Endothelial cell of umbilical vein (primary cell): Measurements from ENCODE around the gene USP49. TPM values are rescaled to one million over a fixed set of nuclear protein-coding genes. Genes with fewer than 3 reads are reported as not detected.

Source experiments
- BruUV-seq: library from RNA; stranded (reverse); fragments of 400-500 nt; replicated peaks from 2 replicates; lab custom pipeline; 2021; lab: Mats Ljungman, UMichigan
- CTCF ChIA-PET: fragments of 300-600, 350-600 bp; sonication (Branson Sonifier 250); formaldehyde crosslinking; loops from one replicate; lab custom pipeline; 2021; ENCODE audit warnings: antibody characterized with exemption, inconsistent platforms; lab: Charles Lee
- POLR2A ChIA-PET: fragments of 300-600, 350-600 bp; sonication (Branson Sonifier 250); formaldehyde crosslinking; loops from one replicate; lab custom pipeline; 2021; ENCODE audit warnings: antibody characterized with exemption, inconsistent platforms; lab: Charles Lee
- DNase-seq: peaks from one replicate; pipeline ENCODE4 v3.0.0-alpha.2; 2011; ENCODE audit warnings: low read depth, low spot score
- FAIRE-seq: peaks from 2 replicates; lab custom pipeline; 2011; peaks lifted over from hg19 to GRCh38; lab: Jason Lieb, UNC
- H2AFZ ChIP-seq: 2 replicates; pipeline ENCODE4 v1.6.0; 2012; ENCODE audit warnings: low read depth, low read length, control low read depth, inconsistent platforms
- H3K27ac ChIP-seq: 2 replicates; pipeline ENCODE4 v1.5.1; 2011; ENCODE audit warnings: low read depth, mild to moderate bottlenecking, control low read depth, low read length, moderate library complexity; ENCODE audit not compliant: insufficient read depth
- H3K27me3 ChIP-seq, 2 experiments: 2 replicates each; pipeline versions ENCODE4 v1.6.0 to v1.6.1; 2011; ENCODE audit warnings: low read length in 2 of 2, mixed read lengths in 1 of 2; ENCODE audit not compliant: control insufficient read depth in 2 of 2, insufficient read depth in 2 of 2
- H3K36me3 ChIP-seq, 2 experiments: 2 replicates in 1 of 2; 3 replicates in 1 of 2; pipeline ENCODE4 v1.5.1; 2011; ENCODE audit warnings: low read length in 2 of 2, mild to moderate bottlenecking in 1 of 2, moderate library complexity in 1 of 2; ENCODE audit not compliant: control insufficient read depth in 2 of 2, insufficient read depth in 2 of 2; ENCODE audit errors: extremely low read depth in 1 of 2
- H3K4me1 ChIP-seq: 3 replicates; pipeline ENCODE4 v1.5.1; 2011; ENCODE audit warnings: mild to moderate bottlenecking, low read length; ENCODE audit not compliant: control insufficient read depth, insufficient read depth; ENCODE audit errors: extremely low read depth
- H3K4me2 ChIP-seq: 2 replicates; pipeline ENCODE4 v1.6.1; 2011; ENCODE audit warnings: low read length, control low read depth, mixed read lengths; ENCODE audit not compliant: insufficient read depth
- H3K4me3 ChIP-seq, 3 experiments: fragments of 200-600 bp in 1 of 3; sonication (generic), shearing (Covaris generic) in 1 of 3; replicated peaks in 1 of 3; 2 replicates each; pipeline ENCODE4 v1.5.1; 2011 to 2016; ENCODE audit warnings: control low read depth in 3 of 3, low read length in 3 of 3, mild to moderate bottlenecking in 2 of 3, inconsistent platforms in 1 of 3, low read depth in 1 of 3, moderate library complexity in 1 of 3; ENCODE audit not compliant: insufficient read depth in 1 of 3
- H3K79me2 ChIP-seq: 2 replicates; pipeline ENCODE4 v1.6.0; 2012; ENCODE audit warnings: low read length, inconsistent platforms; ENCODE audit not compliant: control insufficient read depth, insufficient read depth
- H3K9ac ChIP-seq: replicated peaks from 2 replicates; pipeline ENCODE3; 2011; ENCODE audit warnings: low read length, control low read depth; ENCODE audit not compliant: insufficient read depth; ENCODE audit errors: extremely low read depth
- H3K9me1 ChIP-seq: replicated peaks from 3 replicates; pipeline ENCODE4 v1.6.0; 2011; ENCODE audit warnings: mild to moderate bottlenecking, low read length; ENCODE audit not compliant: control insufficient read depth, insufficient read depth; ENCODE audit errors: extremely low read depth
- H3K9me3 ChIP-seq: replicated peaks from 2 replicates; pipeline ENCODE4 v1.5.1; 2012; ENCODE audit warnings: low read length, inconsistent platforms; ENCODE audit not compliant: control insufficient read depth, insufficient read depth
- H4K20me1 ChIP-seq: replicated peaks from 2 replicates; pipeline ENCODE3; 2011; ENCODE audit warnings: mild to moderate bottlenecking, low read length; ENCODE audit not compliant: control insufficient read depth, insufficient read depth; ENCODE audit errors: extremely low read depth
- EZH2 ChIP-seq: IDR thresholded peaks from 2 replicates; pipeline ENCODE4 v1.6.1; 2012; ENCODE audit warnings: borderline replicate concordance, low read depth, mild to moderate bottlenecking, moderate library complexity, low read length, inconsistent platforms; ENCODE audit not compliant: severe bottlenecking
- FOS ChIP-seq: IDR thresholded peaks from 2 replicates; pipeline ENCODE4 v1.6.1; 2011; ENCODE audit warnings: mild to moderate bottlenecking, low read length, moderate library complexity, borderline replicate concordance; ENCODE audit not compliant: insufficient read depth
- GATA2 ChIP-seq: IDR thresholded peaks from 2 replicates; pipeline ENCODE4 v1.7.0; 2011; ENCODE audit warnings: low read depth, mild to moderate bottlenecking, moderate library complexity, mixed read lengths, low read length; ENCODE audit not compliant: insufficient read length, insufficient read depth
- JUN ChIP-seq: IDR thresholded peaks from 2 replicates; pipeline ENCODE4 v1.6.1; 2011; ENCODE audit warnings: borderline replicate concordance, low read depth; ENCODE audit not compliant: insufficient read length, insufficient read depth
- MYC ChIP-seq: IDR thresholded peaks from one replicate; pipeline ENCODE4 v1.6.1; 2011; ENCODE audit warnings: mild to moderate bottlenecking, low read depth, low read length
- POLR2A ChIP-seq: IDR thresholded peaks from 2 replicates; pipeline ENCODE4 v1.6.1; 2012; ENCODE audit warnings: low read depth, mild to moderate bottlenecking, control low read depth, low read length
- POLR2AphosphoS5 ChIP-seq: IDR thresholded peaks from 2 replicates; pipeline ENCODE4 v1.6.1; 2012; ENCODE audit warnings: low read depth, mild to moderate bottlenecking, control low read depth, low read length, moderate library complexity; ENCODE audit not compliant: insufficient read depth
- dilution Hi-C: fragments of 300-500 bp; cut with MboI; formaldehyde crosslinking; loops from one replicate; pipeline ENCODE4 v1.15.0; 2019; ENCODE audit warnings: low sequenced_read_pairs; ENCODE audit not compliant: extremely low pct_ligation_motif_present
- intact Hi-C: fragments of 100-400 bp; cut with micrococcal nuclease; formaldehyde crosslinking; loops from one replicate; pipeline ENCODE4 v1.10.0; 2022
- polyA plus RNA-seq, 4 experiments: library from polyadenylated mRNA; depleted of rRNA in 3 of 4; stranded (reverse) in 3 of 4; unstranded in 1 of 4; fragments of >200 nt; gene quantifications; 2 replicates each; pipeline versions ENCODE4 v1.2.1 to v1.2.3, GENCODE V29; 2011 to 2012; ENCODE audit warnings: missing spikeins in 1 of 4
- total RNA-seq: library from RNA; stranded (reverse); gene quantifications from 2 replicates; pipeline ENCODE4 v1.2.3, GENCODE V29; 2021
- TF ChIP-seq, protein P1 (sequence below), 2 donors: IDR thresholded peaks; 1 replicate in 1 of 2; 2 replicates in 1 of 2; pipeline ENCODE4 v1.5.1; 2011; ENCODE audit warnings: low read length in 2 of 2, mild to moderate bottlenecking in 2 of 2, moderate library complexity in 2 of 2, control low read depth in 1 of 2, inconsistent platforms in 1 of 2, low read depth in 1 of 2; ENCODE audit not compliant: insufficient read depth in 1 of 2; ENCODE audit errors: extremely low read depth in 1 of 2
- TF ChIP-seq, protein P2 (sequence below): IDR thresholded peaks from 2 replicates; pipeline ENCODE4 v1.6.1; 2011; ENCODE audit not compliant: insufficient read depth, insufficient read length

The USP49 gene
- total and polyA plus RNA-seq, 2 donors (not counting 3 experiments of a cell fraction or from before 2014, with no cell fraction given), result 2.4 to 4.1 TPM

GRCh38 chr6:41748102-41748477 lies 147.1 kb downstream of the USP49 start:
- Histone ChIP-seq H3K9me3 (no peaks in the 10 kb centered on the region), H3K4me1 (no peaks in the 10 kb centered on the region), H3K79me2 (no peaks in the 10 kb centered on the region), H3K4me2 (no peak overlapping the region), H3K27ac (no peak overlapping the region), H4K20me1 (no peaks in the 10 kb centered on the region), H3K4me3 (no peak overlapping the region), H3K27me3 (peaks cover 0 to 3% of the 10 kb centered on the region in 2 experiments), H3K9me1 (no peaks in the 10 kb centered on the region), H2AFZ (no peak overlapping the region), H3K36me3 (no peaks in the 10 kb centered on the region), H3K9ac (no peak overlapping the region)
- dilution Hi-C loops (no loop called here), intact Hi-C loops (no loop called here)
- FAIRE-seq, result no peak
- no TSS peak for BruUV-seq
- CTCF ChIA-PET, result no interaction called here
- no peak for DNase-seq
- TF ChIP-seq GATA2 (no peak), MYC (no peak), EZH2 (no peak), JUN (no peak), POLR2A (no peak), FOS (no peak), POLR2AphosphoS5 (no peak)
- TF ChIP-seq, protein P1, sequence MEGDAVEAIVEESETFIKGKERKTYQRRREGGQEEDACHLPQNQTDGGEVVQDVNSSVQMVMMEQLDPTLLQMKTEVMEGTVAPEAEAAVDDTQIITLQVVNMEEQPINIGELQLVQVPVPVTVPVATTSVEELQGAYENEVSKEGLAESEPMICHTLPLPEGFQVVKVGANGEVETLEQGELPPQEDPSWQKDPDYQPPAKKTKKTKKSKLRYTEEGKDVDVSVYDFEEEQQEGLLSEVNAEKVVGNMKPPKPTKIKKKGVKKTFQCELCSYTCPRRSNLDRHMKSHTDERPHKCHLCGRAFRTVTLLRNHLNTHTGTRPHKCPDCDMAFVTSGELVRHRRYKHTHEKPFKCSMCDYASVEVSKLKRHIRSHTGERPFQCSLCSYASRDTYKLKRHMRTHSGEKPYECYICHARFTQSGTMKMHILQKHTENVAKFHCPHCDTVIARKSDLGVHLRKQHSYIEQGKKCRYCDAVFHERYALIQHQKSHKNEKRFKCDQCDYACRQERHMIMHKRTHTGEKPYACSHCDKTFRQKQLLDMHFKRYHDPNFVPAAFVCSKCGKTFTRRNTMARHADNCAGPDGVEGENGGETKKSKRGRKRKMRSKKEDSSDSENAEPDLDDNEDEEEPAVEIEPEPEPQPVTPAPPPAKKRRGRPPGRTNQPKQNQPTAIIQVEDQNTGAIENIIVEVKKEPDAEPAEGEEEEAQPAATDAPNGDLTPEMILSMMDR (IDR thresholded peaks at IDR 0.05; ENCODE audit: extremely low read depth in 1 of 2, insufficient read depth in 1 of 2, low read depth in 1 of 2, low read length in 2 of 2), result no peak
- TF ChIP-seq, protein P2, sequence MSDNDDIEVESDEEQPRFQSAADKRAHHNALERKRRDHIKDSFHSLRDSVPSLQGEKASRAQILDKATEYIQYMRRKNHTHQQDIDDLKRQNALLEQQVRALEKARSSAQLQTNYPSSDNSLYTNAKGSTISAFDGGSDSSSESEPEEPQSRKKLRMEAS, result no peak
- POLR2A ChIA-PET, result no interaction called here
